Neural crest cell (in vitro differentiated cells): ENCODE data around the gene SLC27A4. TPM values are rescaled to one million over a fixed set of nuclear protein-coding genes. Genes with fewer than 3 reads are reported as not detected.

Experiments used
- DNase-seq: peaks from one replicate; pipeline ENCODE4 v3.0.0; 2021; ENCODE audit warnings: low read depth, mixed read lengths, low spot score
- H3K27ac Mint-ChIP-seq: one replicate; pipeline ENCODE4 v1.8.0; 2021; ENCODE audit warnings: mild to moderate bottlenecking, mixed read lengths; ENCODE audit not compliant: unreplicated experiment
- H3K27me3 Mint-ChIP-seq: 2 replicates; pipeline ENCODE4 v1.8.0; 2021; ENCODE audit warnings: low read depth, mild to moderate bottlenecking, mixed read lengths
- H3K36me3 Mint-ChIP-seq: 2 replicates; pipeline ENCODE4 v1.8.0; 2021; ENCODE audit warnings: low read depth, mild to moderate bottlenecking, mixed read lengths
- H3K4me1 Mint-ChIP-seq: 2 replicates; pipeline ENCODE4 v1.8.0; 2021; ENCODE audit warnings: mixed read lengths
- H3K4me3 Mint-ChIP-seq: one replicate; pipeline ENCODE4 v1.8.0; 2021; ENCODE audit warnings: mild to moderate bottlenecking, mixed read lengths
- H3K9me3 Mint-ChIP-seq: 2 replicates; pipeline ENCODE4 v1.8.0; 2021; ENCODE audit warnings: mixed read lengths
- CTCF ChIP-seq: fragments of 200-600 bp; sonication (generic); conservative IDR thresholded peaks from 2 replicates; pipeline ENCODE4 v1.5.0; 2021; ENCODE audit warnings: antibody characterized with exemption, mild to moderate bottlenecking
- total RNA-seq: library from RNA; stranded (reverse); gene quantifications from 2 replicates; pipeline ENCODE4 v1.2.1, GENCODE V29; 2021

Gene SLC27A4
- total RNA-seq, 1 donor from 2014 or later, result 45.6 TPM

- Mint-ChIP-seq H3K36me3 (peaks cover 29% of the 10 kb centered on the region), H3K9me3 (no peaks in the 10 kb centered on the region), H3K27ac (peak overlapping the region; percentile 90), H3K4me1 (peaks cover 53% of the 10 kb centered on the region), H3K4me3 (peak overlapping the region; percentile 98), H3K27me3 (peaks cover 64% of the 10 kb centered on the region)
- TF ChIP-seq CTCF, result no peak
- no peak for DNase-seq
Measured at GRCh38 chr9:128393970-128394369, 53.6 kb downstream of the SLC27A4 start.

GRCh38 chr9:128394379-128395168, 54.2 kb downstream of the SLC27A4 start:
- DNase-seq, result no peak
- Mint-ChIP-seq H3K4me3 (peak overlapping the region; percentile 98), H3K9me3 (no peaks in the 10 kb centered on the region), H3K4me1 (peaks cover 47% of the 10 kb centered on the region), H3K36me3 (peaks cover 25% of the 10 kb centered on the region), H3K27ac (peak overlapping the region; percentile 90), H3K27me3 (peaks cover 62% of the 10 kb centered on the region)
- no peak for TF ChIP-seq CTCF

- Mint-ChIP-seq H3K9me3 (no peaks in the 10 kb centered on the region), H3K27me3 (peaks cover 44% of the 10 kb centered on the region), H3K36me3 (peaks cover 6% of the 10 kb centered on the region), H3K27ac (no peak overlapping the region), H3K4me1 (peaks cover 35% of the 10 kb centered on the region), H3K4me3 (peak overlapping the region; percentile 60)
- no peak for TF ChIP-seq CTCF
- no peak for DNase-seq
Measured at GRCh38 chr9:128396970-128397613, 56.8 kb downstream of the SLC27A4 start.

GRCh38 chr9:128397831-128398230, 57.5 kb downstream of the SLC27A4 start:
- TF ChIP-seq CTCF, result no peak
- Mint-ChIP-seq H3K4me1 (peaks cover 34% of the 10 kb centered on the region), H3K9me3 (no peaks in the 10 kb centered on the region), H3K27me3 (peaks cover 39% of the 10 kb centered on the region), H3K4me3 (no peak overlapping the region), H3K27ac (no peak overlapping the region), H3K36me3 (peaks cover 5% of the 10 kb centered on the region)
- DNase-seq, result no peak

- peaks cover 32% of the 10 kb centered on the region for H3K4me1 Mint-ChIP-seq
- no peaks in the 10 kb centered on the region for H3K36me3 Mint-ChIP-seq
- no peak overlapping the region for H3K4me3 Mint-ChIP-seq
- H3K27ac Mint-ChIP-seq, result no peak overlapping the region
- no peak for TF ChIP-seq CTCF
- no peak for DNase-seq
- no peaks in the 10 kb centered on the region for H3K9me3 Mint-ChIP-seq
- peaks cover 24% of the 10 kb centered on the region for H3K27me3 Mint-ChIP-seq
Measured at GRCh38 chr9:128399861-128400260, 59.5 kb downstream of the SLC27A4 start.
